ENCODE measurements around the gene POM121C. TPM values are rescaled to one million over a fixed set of nuclear protein-coding genes. Genes with fewer than 3 reads are reported as not detected.
"Not testable (repeated sequence)": the region's sequence is repeated elsewhere in the genome, so short reads cannot be mapped to it uniquely, and the experiment has no call there.

POM121C gene
- total RNA-seq, result 10 to 100 TPM; 25.3 to 35.5 TPM
- long read RNA-seq, partial matches to known transcripts, result 12 of 13 reads
- long read RNA-seq, other reads (novel, unspliced or antisense), result 1 of 13 reads

- intact Hi-C loops (cut with DNase I), result not testable (repeated sequence)
- ATAC-seq, result peak; percentile 100
- DNase-seq, result peak; percentile 96
Observed at GRCh38 chr7:75485979-75486643, at the start of gene POM121C. TSS of gene POM121C (minus strand) at chr7:75486299. CDS start at chr7:75441496, 44,803 bp downstream.

GRCh38 chr7:75534727-75535307 is 48.7 kb upstream of the POM121C start:
- DNase-seq (no peak), ATAC-seq (peak in 1 of 2 donors; percentile 15)
- intact Hi-C loops (cut with DNase I), result loop anchor here in 1 of 2 donors (10.0 kb wide), 1 partner anchor 220 kb away; no protein-coding TSS in a partner anchor

GRCh38 chr7:75533926-75534325 is 47.8 kb upstream of the POM121C start:
- DNase-seq (no peak), ATAC-seq (no peak)
- intact Hi-C loops (cut with DNase I), result loop anchor here in 1 of 2 donors (10.0 kb wide), 1 partner anchor 221 kb away; no protein-coding TSS in a partner anchor

- ATAC-seq (no peak), DNase-seq (no peak)
- intact Hi-C loops (cut with DNase I), result loop anchor here in 1 of 2 donors (10.0 kb wide), 1 partner anchor 222 kb away; no protein-coding TSS in a partner anchor
Observed at GRCh38 chr7:75532639-75533038, 46.5 kb upstream of the POM121C start.

DNA sequence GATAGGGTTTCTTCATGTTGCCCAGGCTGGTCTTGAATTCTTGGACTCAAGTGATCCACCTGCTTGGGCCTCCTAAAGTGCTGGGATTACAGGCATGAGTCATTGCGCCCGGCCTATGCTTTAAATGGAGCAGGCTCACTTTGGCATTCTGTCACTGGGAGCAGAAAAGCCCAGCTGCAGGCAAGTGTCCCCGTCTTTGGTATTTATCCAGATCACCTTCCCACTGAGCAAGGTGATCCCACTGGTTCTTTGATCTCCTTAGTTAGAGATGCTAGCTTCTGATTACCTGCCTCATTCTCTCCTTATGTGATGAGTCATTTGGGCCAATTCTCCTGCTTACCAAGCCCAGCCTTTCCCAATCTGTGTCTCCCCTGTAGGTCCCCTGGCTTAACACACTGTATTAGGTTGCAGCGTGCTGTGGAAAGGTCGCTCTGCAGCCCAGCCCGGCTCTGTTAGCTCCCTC is 45.3 kb upstream of the POM121C start:
- DNase-seq (no peak), ATAC-seq (no peak)
- intact Hi-C loops (cut with DNase I), result loop anchor here in 1 of 2 donors (10.0 kb wide), 1 partner anchor 223 kb away; no protein-coding TSS in a partner anchor

DNA sequence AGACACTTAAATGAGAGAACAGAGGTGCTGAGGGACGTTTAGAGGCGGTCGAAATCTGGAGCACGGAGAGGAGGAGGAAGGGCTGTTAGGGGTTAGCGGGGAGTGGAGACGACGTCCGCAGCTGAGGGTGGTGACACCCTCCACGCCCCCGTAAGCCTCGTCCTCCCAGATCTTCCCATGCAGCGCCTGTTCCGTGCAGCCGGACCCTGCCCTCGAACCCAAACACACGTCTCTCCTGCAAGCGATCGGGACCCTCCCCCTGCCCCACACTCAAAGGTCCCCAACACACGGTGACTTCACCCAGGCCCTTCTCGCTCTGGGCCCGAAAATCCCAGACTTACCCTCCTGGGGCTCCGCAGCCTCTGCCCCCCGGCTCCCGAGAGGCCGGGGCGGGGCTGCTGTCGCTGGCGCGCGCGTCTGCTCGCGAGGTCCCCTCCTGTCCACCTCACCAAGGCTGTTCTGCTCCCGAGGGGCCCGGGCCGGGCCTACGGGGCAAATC is 41.2 kb upstream of the POM121C start:
- intact Hi-C loops (cut with DNase I); DNase-seq: not testable (repeated sequence)
- ATAC-seq, result peak in 1 of 2 donors; percentile 23

DNA sequence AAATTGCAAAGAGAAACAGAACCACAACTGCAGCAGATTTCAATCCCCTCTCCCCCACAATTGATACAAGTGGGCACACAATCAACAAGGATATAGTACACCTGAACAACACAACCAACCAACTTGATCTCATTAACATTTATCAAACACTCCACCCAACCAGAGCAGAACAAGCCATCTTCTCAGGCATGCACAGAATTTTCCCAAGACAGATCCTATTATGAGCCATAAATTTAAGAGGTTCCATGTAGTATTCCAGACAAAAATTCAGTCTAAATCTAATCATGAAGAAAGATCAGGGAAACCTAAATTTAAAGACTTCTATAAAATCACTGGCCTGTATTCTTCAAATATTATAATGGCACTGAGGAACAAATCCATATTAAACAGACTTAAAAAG is 35.6 kb upstream of the POM121C start:
- ATAC-seq; DNase-seq; intact Hi-C loops (cut with DNase I): not testable (repeated sequence)

GRCh38 chr7:75518842-75519241 is 32.7 kb upstream of the POM121C start:
- DNase-seq; intact Hi-C loops (cut with DNase I); ATAC-seq: not testable (repeated sequence)

DNA sequence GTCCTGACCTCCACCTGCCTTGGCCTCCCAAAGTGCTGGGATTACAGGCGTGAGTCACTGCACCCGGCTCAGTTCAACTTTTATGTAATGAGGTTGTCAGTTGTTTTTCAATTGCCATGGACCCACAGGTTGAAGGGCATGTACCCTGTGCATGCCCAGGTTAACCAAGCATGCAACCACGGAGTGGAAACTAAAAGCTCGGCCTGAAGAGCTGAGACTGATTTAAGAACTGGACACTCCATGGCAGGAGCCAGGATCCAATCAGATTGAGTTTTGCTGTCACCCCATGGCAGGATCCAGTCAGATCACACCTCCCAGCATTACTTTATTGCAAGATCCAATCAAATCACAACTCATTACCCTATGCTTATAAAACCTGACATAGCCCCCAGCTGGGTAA is 22.9 kb upstream of the POM121C start:
- ATAC-seq; intact Hi-C loops (cut with DNase I); DNase-seq: not testable (repeated sequence)

GRCh38 chr7:75492020-75492419 is 5.9 kb upstream of the POM121C start, which contains the start of gene SPDYE5:
TSS of gene SPDYE5 (plus strand) at chr7:75492320. CDS start at chr7:75494048, 1,728 bp downstream.
- intact Hi-C loops (cut with DNase I), result not testable (repeated sequence)

DNA sequence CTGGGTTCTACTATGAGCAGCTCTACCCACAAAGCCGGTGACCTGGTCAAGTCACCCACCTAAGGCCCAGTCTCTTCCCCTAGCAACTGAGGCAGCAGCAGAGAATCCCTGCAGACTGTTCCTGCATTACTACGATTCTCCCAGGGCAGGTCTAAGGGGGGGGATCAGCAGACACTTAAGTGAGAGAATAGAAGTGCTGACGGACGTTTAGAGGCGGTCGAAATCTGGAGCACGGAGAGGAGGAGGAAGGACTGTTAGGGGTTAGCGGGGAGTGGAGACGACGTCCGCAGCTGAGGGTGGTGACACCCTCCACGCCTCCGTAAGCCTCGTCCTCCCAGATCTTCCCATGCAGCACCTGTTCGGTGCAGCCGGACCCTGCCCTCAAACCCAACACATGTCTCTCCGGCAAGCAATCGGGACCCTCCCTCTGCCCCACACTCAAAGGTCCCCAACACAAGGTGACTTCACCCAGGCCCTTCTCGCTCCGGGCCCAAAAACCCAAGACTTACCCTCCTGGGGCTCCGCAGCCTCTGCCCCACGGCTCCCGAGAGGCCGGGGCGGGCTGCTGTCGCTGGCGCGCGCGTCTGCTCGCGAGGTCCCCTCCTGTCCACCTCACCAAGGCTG is 632 bp downstream of the POM121C start:
- DNase-seq; intact Hi-C loops (cut with DNase I): not testable (repeated sequence)
- ATAC-seq, result peak; percentile 2 to 14

More at GRCh38 chr7:75492020-75492419, 5.9 kb upstream of the POM121C start, which contains the start of gene SPDYE5:
- ATAC-seq, DNase-seq: not testable (repeated sequence)

DNA sequence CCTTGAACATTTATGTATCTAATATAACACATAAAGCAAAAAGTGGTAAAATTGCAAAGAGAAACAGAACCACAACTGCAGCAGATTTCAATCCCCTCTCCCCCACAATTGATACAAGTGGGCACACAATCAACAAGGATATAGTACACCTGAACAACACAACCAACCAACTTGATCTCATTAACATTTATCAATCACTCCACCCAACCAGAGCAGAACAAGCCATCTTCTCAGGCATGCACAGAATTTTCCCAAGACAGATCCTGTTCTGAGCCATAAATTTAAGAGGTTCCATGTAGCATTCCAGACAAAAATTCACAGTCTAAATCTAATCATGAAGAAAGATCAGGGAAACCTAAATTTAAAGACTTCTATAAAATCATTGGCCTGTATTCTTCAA is 5.8 kb downstream of the POM121C start:
- DNase-seq; ATAC-seq; intact Hi-C loops (cut with DNase I): not testable (repeated sequence)

DNA sequence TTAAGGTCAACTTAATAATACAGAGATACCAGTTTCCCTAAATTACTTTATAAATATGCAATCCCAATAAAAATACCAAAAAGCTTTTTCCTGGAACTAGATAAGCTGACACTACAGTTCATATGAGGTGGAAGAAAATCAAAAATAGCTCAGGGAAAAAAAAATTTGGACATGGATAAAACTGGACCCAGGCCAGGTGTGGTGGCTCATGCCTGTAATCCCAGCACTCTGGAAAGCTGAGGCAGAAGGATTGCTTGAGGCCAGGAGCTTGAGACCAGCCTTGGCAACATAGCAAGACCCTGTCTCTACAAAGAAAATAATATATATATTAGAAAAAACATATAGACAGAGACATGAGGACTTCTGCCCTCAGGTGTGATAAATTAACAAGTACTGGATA is 8.6 kb downstream of the POM121C start:
- ATAC-seq; DNase-seq; intact Hi-C loops (cut with DNase I): not testable (repeated sequence)

DNA sequence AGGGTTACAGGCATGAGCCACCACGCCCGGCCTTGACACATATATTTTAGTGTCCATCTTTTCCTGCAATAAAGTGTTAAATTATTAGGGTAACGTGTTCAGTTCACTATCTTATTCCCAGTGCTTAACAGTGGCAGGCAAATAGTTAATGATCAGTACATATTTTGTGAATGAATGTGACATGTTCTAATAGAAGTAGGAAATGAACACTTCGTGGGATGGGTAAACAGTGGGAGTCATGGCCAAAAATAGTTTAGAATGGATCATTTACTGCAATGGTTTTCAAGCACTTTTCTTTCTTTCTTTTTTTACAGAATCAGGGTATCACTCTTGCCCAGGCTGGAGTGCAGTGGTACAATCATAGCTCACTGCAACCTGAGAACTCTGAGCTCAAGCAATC is 15.9 kb downstream of the POM121C start:
- ATAC-seq; DNase-seq; intact Hi-C loops (cut with DNase I): not testable (repeated sequence)

DNA sequence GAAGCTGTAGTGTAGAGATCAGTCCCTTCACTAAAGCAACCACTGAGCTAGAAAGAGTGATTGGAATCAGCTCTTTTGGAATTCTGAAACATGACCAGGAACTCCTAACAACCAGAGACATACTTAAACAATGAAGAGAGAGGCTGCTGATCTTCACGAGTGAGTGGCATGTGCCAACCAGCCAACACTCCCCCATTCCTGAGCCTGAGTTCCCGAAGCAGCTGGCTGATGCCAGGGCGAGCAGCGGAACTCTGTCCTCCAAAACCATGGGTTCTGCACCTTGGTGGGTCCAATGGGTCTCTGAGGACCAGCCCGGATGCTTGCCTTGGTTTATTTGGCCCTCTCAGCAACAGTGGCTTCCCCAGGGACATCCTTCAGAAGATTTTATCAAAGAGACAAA is 25.6 kb downstream of the POM121C start:
- intact Hi-C loops (cut with DNase I); DNase-seq: not testable (repeated sequence)
- ATAC-seq, result peak in 1 of 2 donors; percentile 27

GRCh38 chr7:75458034-75458433 is 28.1 kb downstream of the POM121C start:
- ATAC-seq; DNase-seq; intact Hi-C loops (cut with DNase I): not testable (repeated sequence)

- intact Hi-C loops (cut with DNase I); DNase-seq; ATAC-seq: not testable (repeated sequence)
Observed at GRCh38 chr7:75456403-75456802, 29.7 kb downstream of the POM121C start.

DNA sequence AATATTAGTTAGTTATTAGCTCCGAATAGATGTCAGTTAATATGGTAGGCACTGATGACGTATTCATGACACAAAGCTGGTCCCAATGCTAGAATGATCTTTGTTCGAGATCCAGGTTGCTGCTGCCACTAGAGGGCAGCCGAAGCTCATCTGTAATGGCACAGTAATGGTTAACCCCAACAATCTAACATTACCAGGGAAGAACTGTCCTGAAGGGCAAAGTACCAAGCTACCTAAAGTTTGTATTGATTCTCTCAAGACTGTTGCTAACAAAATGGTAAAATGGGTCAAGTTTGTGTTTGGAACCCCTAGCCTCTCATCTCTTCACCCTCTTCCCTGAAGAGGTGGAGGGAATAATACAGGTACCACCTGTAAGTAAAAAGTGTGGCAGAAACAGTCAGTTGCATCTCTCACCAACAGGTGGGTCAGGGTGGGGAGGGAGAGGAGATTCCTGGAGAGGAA is 33.6 kb downstream of the POM121C start:
- intact Hi-C loops (cut with DNase I); DNase-seq: not testable (repeated sequence)
- peak; percentile 79 for ATAC-seq

DNA sequence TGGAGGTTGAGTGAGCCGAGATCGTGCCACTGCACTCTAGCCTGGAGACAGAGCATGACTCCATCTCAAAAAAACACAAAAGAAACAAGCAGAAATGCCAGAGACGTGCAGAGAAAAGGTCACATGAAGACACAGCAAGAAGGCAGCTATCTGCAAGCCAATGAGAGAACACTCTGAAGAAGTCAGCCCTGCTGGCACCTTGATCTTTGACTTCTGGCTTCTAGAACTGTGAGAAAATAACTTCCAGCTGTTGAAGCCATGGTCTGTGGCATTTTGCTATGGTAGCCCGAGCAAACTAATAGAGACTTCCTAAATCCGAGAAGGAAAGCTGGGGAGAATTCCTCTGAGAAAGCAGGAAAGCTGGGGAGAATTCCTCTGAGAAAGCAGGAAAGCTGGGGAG is 36.2 kb downstream of the POM121C start:
- ATAC-seq; DNase-seq; intact Hi-C loops (cut with DNase I): not testable (repeated sequence)

Data from left cardiac atrium (tissue), 4 donors.